ENCODE data around the gene TMED1. TPM values are rescaled to one million over a fixed set of nuclear protein-coding genes. Genes with fewer than 3 reads are reported as not detected.

Gene TMED1
- total and polyA plus RNA-seq, 2 experiments from 2014 or later = 65.0 to 95.4 TPM

GRCh38 chr19:10816691-10817090, 19.3 kb downstream of the TMED1 start:
- H3K27ac ChIP-seq = peak overlapping the region; percentile 98
- no peak overlapping the region for H2AFZ ChIP-seq
- H3K4me2 ChIP-seq = peak overlapping the region; percentile 79
- H3K79me2 ChIP-seq = peaks cover 23% of the 10 kb centered on the region
- 61% methylated on average over 10 of the region's 11 CpGs for WGBS (ENCODE audit: low lambda C conversion rate, missing lambda C conversion rate)
- H3K4me1 ChIP-seq (ENCODE audit: insufficient read depth) = peaks cover 14% of the 10 kb centered on the region
- H3K9me3 ChIP-seq (ENCODE audit: low read depth) = no peaks in the 10 kb centered on the region
- TF ChIP-seq EZH2phosphoT487 (IDR thresholded peaks at IDR 0.05; ENCODE audit: low read depth, severe bottlenecking, unreplicated experiment) = no peak
- TF ChIP-seq EZH2 (IDR thresholded peaks at IDR 0.05; ENCODE audit: borderline replicate concordance) = no peak
- TF ChIP-seq CTCF (IDR thresholded peaks at IDR 0.05; ENCODE audit: poor library complexity) = no peak
- H3K4me3 ChIP-seq = peak overlapping the region; percentile 33
- peak; percentile 8 for DNase-seq (ENCODE audit: low spot score)
- no peaks in the 10 kb centered on the region for H3K36me3 ChIP-seq (replicated peaks; ENCODE audit: insufficient read depth, low read depth)
- no peaks in the 10 kb centered on the region for H4K20me1 ChIP-seq (ENCODE audit: insufficient read depth, poor library complexity, severe bottlenecking)
- H3K9me2 ChIP-seq (replicated peaks; ENCODE audit: insufficient read depth) = no peaks in the 10 kb centered on the region
- no peaks in the 10 kb centered on the region for H3K27me3 ChIP-seq

- H3K79me2 ChIP-seq = peaks cover 23% of the 10 kb centered on the region
Measured at GRCh38 chr19:10815969-10816644, 19.9 kb downstream of the TMED1 start.

GRCh38 chr19:10815007-10815536, 20.9 kb downstream of the TMED1 start:
- Histone ChIP-seq H3K4me3 (no peak overlapping the region), H3K36me3 (replicated peaks; ENCODE audit: insufficient read depth, low read depth) (no peaks in the 10 kb centered on the region), H2AFZ (no peak overlapping the region), H3K27ac (no peak overlapping the region), H3K9me3 (ENCODE audit: low read depth) (no peaks in the 10 kb centered on the region), H3K27me3 (no peaks in the 10 kb centered on the region), H3K9me2 (replicated peaks; ENCODE audit: insufficient read depth) (no peaks in the 10 kb centered on the region), H4K20me1 (ENCODE audit: insufficient read depth, poor library complexity, severe bottlenecking) (no peaks in the 10 kb centered on the region), H3K79me2 (peaks cover 23% of the 10 kb centered on the region), H3K4me1 (ENCODE audit: insufficient read depth) (peaks cover 14% of the 10 kb centered on the region), H3K4me2 (peak overlapping the region; percentile 79)
- no peak for TF ChIP-seq CTCF (IDR thresholded peaks at IDR 0.05; ENCODE audit: poor library complexity)
- TF ChIP-seq EZH2phosphoT487 (IDR thresholded peaks at IDR 0.05; ENCODE audit: low read depth, severe bottlenecking, unreplicated experiment) = no peak
- no peak for TF ChIP-seq EZH2 (IDR thresholded peaks at IDR 0.05; ENCODE audit: borderline replicate concordance)
- no peak for DNase-seq (ENCODE audit: low spot score)
- WGBS (ENCODE audit: low lambda C conversion rate, missing lambda C conversion rate) = 97% methylated on average over 9 of the region's 9 CpGs

More at GRCh38 chr19:10815969-10816644, 19.9 kb downstream of the TMED1 start:
- no peak overlapping the region for H2AFZ ChIP-seq
- H3K4me1 ChIP-seq (ENCODE audit: insufficient read depth) = peaks cover 14% of the 10 kb centered on the region
- peak overlapping the region; percentile 98 for H3K27ac ChIP-seq
- no peaks in the 10 kb centered on the region for H4K20me1 ChIP-seq (ENCODE audit: insufficient read depth, poor library complexity, severe bottlenecking)
- TF ChIP-seq CTCF (IDR thresholded peaks at IDR 0.05; ENCODE audit: poor library complexity) (no peak), EZH2 (IDR thresholded peaks at IDR 0.05; ENCODE audit: borderline replicate concordance) (no peak), EZH2phosphoT487 (IDR thresholded peaks at IDR 0.05; ENCODE audit: low read depth, severe bottlenecking, unreplicated experiment) (no peak)
- peak; percentile 5 for DNase-seq (ENCODE audit: low spot score)
- WGBS (ENCODE audit: low lambda C conversion rate, missing lambda C conversion rate) = 87% methylated on average over 21 of the region's 21 CpGs
- no peaks in the 10 kb centered on the region for H3K9me2 ChIP-seq (replicated peaks; ENCODE audit: insufficient read depth)
- H3K4me2 ChIP-seq = peak overlapping the region; percentile 79
- no peaks in the 10 kb centered on the region for H3K9me3 ChIP-seq (ENCODE audit: low read depth)
- no peaks in the 10 kb centered on the region for H3K27me3 ChIP-seq
- no peak overlapping the region for H3K4me3 ChIP-seq
- H3K36me3 ChIP-seq (replicated peaks; ENCODE audit: insufficient read depth, low read depth) = no peaks in the 10 kb centered on the region
